ENCODE data around the gene DET1.

The DET1 gene

GRCh38 chr15:88511161-88511560 lies 35.3 kb downstream of the DET1 start:
- Histone ChIP-seq H3K36me3 (peaks cover 10% of the 10 kb centered on the region; the same call in 1 of the 2 replicates), H3K27ac (no peak overlapping the region), H3K4me3 (ENCODE audit: low read depth, low read length) (no peak overlapping the region), H3K9me3 (ENCODE audit: severe bottlenecking) (peaks cover 5% of the 10 kb centered on the region), H3K27me3 (ENCODE audit: insufficient read depth, low read depth, severe bottlenecking) (no peaks in the 10 kb centered on the region)
- no peak for DNase-seq
- no peak for TF ChIP-seq CTCF (IDR thresholded peaks at IDR 0.05; ENCODE audit: low read depth, low read length)

GRCh38 chr15:88509964-88510363 lies 36.5 kb downstream of the DET1 start:
- no peak for DNase-seq
- Histone ChIP-seq H3K9me3 (ENCODE audit: severe bottlenecking) (peaks cover 5% of the 10 kb centered on the region), H3K36me3 (peaks cover 12% of the 10 kb centered on the region; the same call in 1 of the 2 replicates), H3K27me3 (ENCODE audit: insufficient read depth, low read depth, severe bottlenecking) (no peaks in the 10 kb centered on the region), H3K27ac (peak overlapping the region; percentile 11; the same call in 1 of the 2 replicates), H3K4me3 (ENCODE audit: low read depth, low read length) (no peak overlapping the region)
- no peak for TF ChIP-seq CTCF (IDR thresholded peaks at IDR 0.05; ENCODE audit: low read depth, low read length)

GRCh38 chr15:88509321-88509720 lies 37.2 kb downstream of the DET1 start:
- TF ChIP-seq CTCF (IDR thresholded peaks at IDR 0.05; ENCODE audit: low read depth, low read length), result no peak
- no peak overlapping the region for H3K27ac ChIP-seq
- H3K4me3 ChIP-seq (ENCODE audit: low read depth, low read length), result no peak overlapping the region
- H3K27me3 ChIP-seq (ENCODE audit: insufficient read depth, low read depth, severe bottlenecking), result no peaks in the 10 kb centered on the region
- H3K36me3 ChIP-seq, result peaks cover 12% of the 10 kb centered on the region; the same call in 1 of the 2 replicates
- H3K9me3 ChIP-seq (ENCODE audit: severe bottlenecking), result peaks cover 5% of the 10 kb centered on the region
- DNase-seq, result no peak

DNA sequence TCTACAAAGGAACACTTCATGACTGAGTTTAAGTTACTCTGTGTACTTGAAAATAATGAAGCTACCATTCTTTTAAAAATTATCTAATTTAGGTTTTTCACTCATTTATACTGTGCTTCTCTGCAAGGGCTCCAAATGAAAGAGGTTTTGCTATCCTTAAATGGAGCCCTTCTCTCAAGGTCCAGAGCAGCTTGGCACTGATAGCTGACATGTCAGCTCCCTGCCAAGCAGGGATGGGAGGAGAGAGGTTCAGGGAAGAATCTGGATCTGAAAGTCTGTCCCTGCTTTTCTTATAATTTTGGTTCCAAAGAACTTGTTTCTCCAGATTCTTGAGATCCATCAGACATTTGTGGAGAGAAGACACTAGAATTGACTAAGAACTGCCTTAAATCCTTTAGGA lies 39.9 kb downstream of the DET1 start:
- Histone ChIP-seq H3K9me3 (ENCODE audit: severe bottlenecking) (peaks cover 5% of the 10 kb centered on the region), H3K27ac (no peak overlapping the region), H3K27me3 (ENCODE audit: insufficient read depth, low read depth, severe bottlenecking) (no peaks in the 10 kb centered on the region), H3K36me3 (peaks cover 7% of the 10 kb centered on the region; the same call in 1 of the 2 replicates), H3K4me3 (ENCODE audit: low read depth, low read length) (no peak overlapping the region)
- no peak for TF ChIP-seq CTCF (IDR thresholded peaks at IDR 0.05; ENCODE audit: low read depth, low read length)
- no peak for DNase-seq

GRCh38 chr15:88505721-88506120 lies 40.8 kb downstream of the DET1 start:
- Histone ChIP-seq H3K9me3 (ENCODE audit: severe bottlenecking) (peaks cover 5% of the 10 kb centered on the region), H3K4me3 (ENCODE audit: low read depth, low read length) (no peak overlapping the region), H3K36me3 (peaks cover 5% of the 10 kb centered on the region; the same call in 1 of the 2 replicates), H3K27ac (no peak overlapping the region), H3K27me3 (ENCODE audit: insufficient read depth, low read depth, severe bottlenecking) (no peaks in the 10 kb centered on the region)
- no peak for TF ChIP-seq CTCF (IDR thresholded peaks at IDR 0.05; ENCODE audit: low read depth, low read length)
- no peak for DNase-seq

DNA sequence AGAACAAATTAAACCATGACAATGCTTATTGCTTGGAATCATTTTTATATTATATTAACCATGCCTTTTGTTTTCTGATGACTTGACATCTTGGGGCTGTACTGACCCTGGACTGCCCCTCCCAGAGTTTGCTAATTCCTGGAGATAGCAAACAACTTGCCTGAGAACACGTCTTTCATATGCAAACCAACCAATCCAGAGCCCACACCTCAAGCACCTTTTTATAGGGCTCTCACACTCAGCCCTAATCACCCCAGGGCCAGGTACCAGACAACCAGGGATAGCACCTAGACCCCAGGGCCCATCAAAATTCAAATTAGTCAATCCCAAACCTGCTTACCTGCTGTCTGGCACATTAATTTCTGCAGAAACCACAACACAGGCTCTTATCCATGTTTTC lies 42.0 kb downstream of the DET1 start:
- Histone ChIP-seq H3K9me3 (ENCODE audit: severe bottlenecking) (peaks cover 5% of the 10 kb centered on the region), H3K27me3 (ENCODE audit: insufficient read depth, low read depth, severe bottlenecking) (no peaks in the 10 kb centered on the region), H3K36me3 (0 out of 2 replicates have a peak, but pooled peaks cover 5% of the 10 kb centered on the region), H3K27ac (no peak overlapping the region), H3K4me3 (ENCODE audit: low read depth, low read length) (no peak overlapping the region)
- no peak for DNase-seq
- TF ChIP-seq CTCF (IDR thresholded peaks at IDR 0.05; ENCODE audit: low read depth, low read length), result no peak
